SK-MEL-5 (cell line): ENCODE results near the gene JMJD8. TPM values are rescaled to one million over a fixed set of nuclear protein-coding genes. Genes with fewer than 3 reads are reported as not detected.
A peak's percentile ranks its signal among the peaks of the same experiment; 100 is the strongest.

Experiments
- DNase-seq: peaks from one replicate; pipeline ENCODE4 v3.0.0-alpha.2; 2016; ENCODE audit warnings: low read depth, low spot score
- in situ Hi-C: cut with HindIII; loops from 2 replicates; pipeline ENCODE4 v1.10.0; 2016; ENCODE audit warnings: low sequenced_read_pairs, high pct_unique_total_duplicates, low pct_unique_long_range_greater_than_20kb
- total RNA-seq: library from RNA; depleted of rRNA; stranded (reverse); fragments of >200 nt; shearing (Covaris generic); gene quantifications from 2 replicates; pipeline ENCODE4 v1.2.3, GENCODE V29; 2014

Gene JMJD8
- total RNA-seq, 1 experiment from 2014 or later, result 52.0 TPM

GRCh38 chr16:683396-684070 lies 601 bp downstream of the JMJD8 start:
- in situ Hi-C loops, result no loop called here
- DNase-seq, result no peak

GRCh38 chr16:682493-683395 lies 1.4 kb downstream of the JMJD8 start:
- DNase-seq, result no peak
- in situ Hi-C loops, result no loop called here

GRCh38 chr16:681746-682427 lies 2.2 kb downstream of the JMJD8 start:
- no peak for DNase-seq
- in situ Hi-C loops, result no loop called here

- no peak for DNase-seq
- in situ Hi-C loops, result no loop called here
These were observed 3.0 kb downstream of the JMJD8 start for GRCh38 chr16:680967-681745.

- in situ Hi-C loops, result no loop called here
- no peak for DNase-seq
These were observed 3.5 kb downstream of the JMJD8 start for GRCh38 chr16:680625-680945.

GRCh38 chr16:679814-680624 lies 4.1 kb downstream of the JMJD8 start, which contains the start of gene STUB1:
Gene STUB1 (plus strand): TSS chr16:680410. CDS start chr16:680526, 116 bp downstream.
- peak; percentile 80 for DNase-seq
- in situ Hi-C loops, result no loop called here

- DNase-seq, result peak; percentile 73
- in situ Hi-C loops, result no loop called here
These were observed 5.0 kb downstream of the JMJD8 start for GRCh38 chr16:678858-679813.

- in situ Hi-C loops, result no loop called here
- DNase-seq, result no peak
These were observed 5.8 kb downstream of the JMJD8 start for GRCh38 chr16:678209-678857.

GRCh38 chr16:677316-678190 lies 6.6 kb downstream of the JMJD8 start:
- in situ Hi-C loops, result no loop called here
- no peak for DNase-seq

- in situ Hi-C loops, result no loop called here
- DNase-seq, result no peak
These were observed 7.2 kb downstream of the JMJD8 start for GRCh38 chr16:676913-677312.

GRCh38 chr16:676565-676902 lies 7.6 kb downstream of the JMJD8 start:
- in situ Hi-C loops, result no loop called here
- no peak for DNase-seq

GRCh38 chr16:675884-676564 lies 8.1 kb downstream of the JMJD8 start:
- in situ Hi-C loops, result no loop called here
- DNase-seq, result no peak

GRCh38 chr16:674968-675883 lies 8.9 kb downstream of the JMJD8 start, which contains the start of gene RHBDL1:
Gene RHBDL1 (plus strand): TSS chr16:675671. CDS start chr16:675791, 120 bp downstream.
- no peak for DNase-seq
- in situ Hi-C loops, result no loop called here
